MM.1S (cell line): Measurements from ENCODE around the gene FOXN1.

Experiments used
- EZH2 ChIP-seq: fragments of 300-600 bp; sonication (generic); optimal IDR thresholded peaks from 2 replicates; pipeline ENCODE3; 2017; ENCODE audit warnings: low read depth, mild to moderate bottlenecking, antibody characterized with exemption, low read length, mixed read lengths
- EZH2phosphoT487 ChIP-seq: fragments of 300-600 bp; sonication (generic); IDR thresholded peaks from 2 replicates; pipeline ENCODE4 v1.6.1; 2018; ENCODE audit warnings: antibody characterized with exemption, low read length
- TF ChIP-seq, protein P1 (sequence below): fragments of 300-600 bp; sonication (generic); IDR thresholded peaks from 2 replicates; pipeline ENCODE4 v1.5.1; 2016; ENCODE audit warnings: antibody characterized with exemption, low read length, mixed read lengths

GRCh38 chr17:28470266-28470913, 35.8 kb upstream of the FOXN1 start:
- TF ChIP-seq, protein P1, sequence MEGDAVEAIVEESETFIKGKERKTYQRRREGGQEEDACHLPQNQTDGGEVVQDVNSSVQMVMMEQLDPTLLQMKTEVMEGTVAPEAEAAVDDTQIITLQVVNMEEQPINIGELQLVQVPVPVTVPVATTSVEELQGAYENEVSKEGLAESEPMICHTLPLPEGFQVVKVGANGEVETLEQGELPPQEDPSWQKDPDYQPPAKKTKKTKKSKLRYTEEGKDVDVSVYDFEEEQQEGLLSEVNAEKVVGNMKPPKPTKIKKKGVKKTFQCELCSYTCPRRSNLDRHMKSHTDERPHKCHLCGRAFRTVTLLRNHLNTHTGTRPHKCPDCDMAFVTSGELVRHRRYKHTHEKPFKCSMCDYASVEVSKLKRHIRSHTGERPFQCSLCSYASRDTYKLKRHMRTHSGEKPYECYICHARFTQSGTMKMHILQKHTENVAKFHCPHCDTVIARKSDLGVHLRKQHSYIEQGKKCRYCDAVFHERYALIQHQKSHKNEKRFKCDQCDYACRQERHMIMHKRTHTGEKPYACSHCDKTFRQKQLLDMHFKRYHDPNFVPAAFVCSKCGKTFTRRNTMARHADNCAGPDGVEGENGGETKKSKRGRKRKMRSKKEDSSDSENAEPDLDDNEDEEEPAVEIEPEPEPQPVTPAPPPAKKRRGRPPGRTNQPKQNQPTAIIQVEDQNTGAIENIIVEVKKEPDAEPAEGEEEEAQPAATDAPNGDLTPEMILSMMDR, result no peak
- TF ChIP-seq EZH2, result no peak
- no peak for TF ChIP-seq EZH2phosphoT487
